SK-N-MC (cell line): ENCODE results near the gene LIG3.

Source experiments
- EZH2 ChIP-seq: fragments of 200-600 bp; sonication (generic); IDR thresholded peaks from one replicate; pipeline ENCODE4 v1.6.1; 2017; ENCODE audit warnings: antibody characterized with exemption
- POLR2AphosphoS5 ChIP-seq: IDR thresholded peaks from 2 replicates; pipeline ENCODE4 v1.6.1; 2012; ENCODE audit warnings: mild to moderate bottlenecking, low read depth, low read length, borderline replicate concordance

GRCh38 chr17:35025541-35025940 lies 45.2 kb downstream of the LIG3 start:
- TF ChIP-seq POLR2AphosphoS5: no peak
- no peak for TF ChIP-seq EZH2
